ENCODE results near the gene PADI4.
A peak's percentile ranks its signal among the peaks of the same experiment; 100 is the strongest.

Gene PADI4

GRCh38 chr1:17346046-17346789 is 38.2 kb downstream of the PADI4 start:
- H3K27ac ChIP-seq = no peak overlapping the region
- peaks cover 48% of the 10 kb centered on the region for H3K4me1 ChIP-seq
- H3K9ac ChIP-seq = no peak overlapping the region
- H3K9me3 ChIP-seq = peaks cover 14% of the 10 kb centered on the region
- H3K27me3 ChIP-seq = no peaks in the 10 kb centered on the region
- H4K20me1 ChIP-seq = no peaks in the 10 kb centered on the region
- no peaks in the 10 kb centered on the region for H3K36me3 ChIP-seq
- H3K4me3 ChIP-seq = no peak overlapping the region
- no peak overlapping the region for H3K4me2 ChIP-seq
- TF ChIP-seq Cebpa-rat (IDR thresholded peaks at IDR 0.05) = no peak

- Histone ChIP-seq H3K27ac (no peak overlapping the region), H3K27me3 (no peaks in the 10 kb centered on the region), H3K9me3 (peaks cover 14% of the 10 kb centered on the region), H3K36me3 (no peaks in the 10 kb centered on the region), H3K4me3 (no peak overlapping the region), H3K4me2 (peak overlapping the region; percentile 78), H3K9ac (no peak overlapping the region), H3K4me1 (peaks cover 53% of the 10 kb centered on the region), H4K20me1 (no peaks in the 10 kb centered on the region)
- no peak for TF ChIP-seq Cebpa-rat (IDR thresholded peaks at IDR 0.05)
Measured at GRCh38 chr1:17347769-17348592, 40.0 kb downstream of the PADI4 start.

- no peaks in the 10 kb centered on the region for H4K20me1 ChIP-seq
- no peaks in the 10 kb centered on the region for H3K36me3 ChIP-seq
- H3K4me2 ChIP-seq = peak overlapping the region; percentile 78
- H3K4me3 ChIP-seq = no peak overlapping the region
- peaks cover 14% of the 10 kb centered on the region for H3K9me3 ChIP-seq
- peaks cover 53% of the 10 kb centered on the region for H3K4me1 ChIP-seq
- no peak for TF ChIP-seq Cebpa-rat (IDR thresholded peaks at IDR 0.05)
- H3K9ac ChIP-seq = peak overlapping the region; percentile 63
- no peaks in the 10 kb centered on the region for H3K27me3 ChIP-seq
- H3K27ac ChIP-seq = peak overlapping the region; percentile 72
Measured at GRCh38 chr1:17348593-17349234, 40.7 kb downstream of the PADI4 start.

GRCh38 chr1:17350083-17350482 is 42.1 kb downstream of the PADI4 start:
- no peaks in the 10 kb centered on the region for H3K36me3 ChIP-seq
- H3K9me3 ChIP-seq = peaks cover 12% of the 10 kb centered on the region
- H3K27ac ChIP-seq = peak overlapping the region; percentile 72
- H3K4me2 ChIP-seq = peak overlapping the region; percentile 78
- H3K9ac ChIP-seq = no peak overlapping the region
- no peaks in the 10 kb centered on the region for H3K27me3 ChIP-seq
- H3K4me3 ChIP-seq = no peak overlapping the region
- peaks cover 62% of the 10 kb centered on the region for H3K4me1 ChIP-seq
- TF ChIP-seq Cebpa-rat (IDR thresholded peaks at IDR 0.05) = no peak
- no peaks in the 10 kb centered on the region for H4K20me1 ChIP-seq

DNA sequence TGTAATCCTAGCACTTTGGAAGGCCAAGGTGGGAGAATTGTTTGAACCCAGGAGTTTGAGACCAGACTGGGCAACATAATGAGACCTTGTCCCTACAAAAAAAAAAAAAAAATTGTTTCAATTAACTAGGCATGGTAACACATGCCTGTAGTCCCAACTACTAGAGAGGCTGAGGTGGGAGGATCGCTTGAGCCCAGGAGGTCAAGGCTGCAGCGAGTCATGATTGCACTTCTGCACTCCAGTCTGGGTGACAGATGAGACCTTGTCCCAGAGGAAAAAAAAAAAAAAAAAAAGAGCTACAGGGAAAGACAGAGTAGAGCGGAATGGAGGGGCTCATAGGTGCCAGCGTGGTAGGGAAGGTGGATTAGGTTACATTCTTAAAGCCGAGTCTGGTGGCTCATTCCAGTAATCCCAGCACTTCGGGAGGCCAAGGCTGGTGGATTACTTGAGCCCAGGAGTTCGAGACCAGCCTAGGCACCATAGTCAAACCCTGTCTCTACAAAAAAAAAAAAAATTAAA is 43.0 kb downstream of the PADI4 start:
- Histone ChIP-seq H3K36me3 (no peaks in the 10 kb centered on the region), H3K4me3 (no peak overlapping the region), H3K9me3 (peaks cover 3% of the 10 kb centered on the region; the same call in 1 of the 2 replicates), H4K20me1 (no peaks in the 10 kb centered on the region), H3K27me3 (no peaks in the 10 kb centered on the region), H3K27ac (peak overlapping the region; percentile 72), H3K4me1 (peaks cover 71% of the 10 kb centered on the region), H3K4me2 (peak overlapping the region; percentile 78), H3K9ac (no peak overlapping the region)
- no peak for TF ChIP-seq Cebpa-rat (IDR thresholded peaks at IDR 0.05)

DNA sequence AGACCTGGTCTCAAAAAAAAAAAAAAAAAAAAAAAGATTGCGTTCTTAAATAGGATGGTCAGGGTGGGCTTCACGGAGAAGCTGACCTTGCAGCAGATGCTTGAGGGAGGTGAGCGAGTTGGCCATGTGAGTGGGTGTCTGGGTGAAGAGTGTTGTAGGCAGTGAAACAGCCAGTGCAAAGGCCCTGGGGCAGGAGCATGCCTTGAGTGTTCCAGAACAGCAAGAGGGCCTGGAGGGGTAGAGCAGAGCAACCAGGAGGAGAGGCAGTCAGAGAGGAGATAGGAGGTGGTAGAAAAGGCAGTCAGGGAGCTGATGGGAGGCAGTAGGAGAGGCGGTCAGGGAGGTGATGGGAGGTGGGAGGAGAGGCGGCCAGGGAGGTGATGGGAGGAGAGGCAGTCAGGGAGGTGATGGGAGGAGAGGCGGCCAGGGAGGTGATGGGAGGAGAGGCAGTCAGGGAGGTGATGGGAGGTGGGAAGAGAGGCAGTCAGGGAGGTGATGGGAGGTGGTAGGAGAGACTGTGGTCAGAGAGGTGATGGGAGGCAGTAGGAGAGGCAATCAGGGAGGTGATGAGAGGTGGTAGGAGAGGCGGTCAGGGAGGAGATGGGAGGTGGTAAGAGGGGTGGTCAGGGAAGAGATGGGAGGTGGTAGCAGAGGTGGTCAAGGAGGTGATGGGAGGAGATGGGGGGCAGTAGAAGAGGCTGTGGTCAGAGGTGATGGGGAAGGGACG is 43.8 kb downstream of the PADI4 start:
- H3K4me3 ChIP-seq = no peak overlapping the region
- H3K9me3 ChIP-seq = no peaks in the 10 kb centered on the region
- peaks cover 78% of the 10 kb centered on the region for H3K4me1 ChIP-seq
- H3K27ac ChIP-seq = peak overlapping the region; percentile 13; the same call in 1 of the 2 replicates
- TF ChIP-seq Cebpa-rat (IDR thresholded peaks at IDR 0.05) = no peak
- peak overlapping the region; percentile 78; the same call in 1 of the 2 replicates for H3K4me2 ChIP-seq
- H3K9ac ChIP-seq = no peak overlapping the region
- no peaks in the 10 kb centered on the region for H4K20me1 ChIP-seq
- H3K27me3 ChIP-seq = no peaks in the 10 kb centered on the region
- no peaks in the 10 kb centered on the region for H3K36me3 ChIP-seq

DNA sequence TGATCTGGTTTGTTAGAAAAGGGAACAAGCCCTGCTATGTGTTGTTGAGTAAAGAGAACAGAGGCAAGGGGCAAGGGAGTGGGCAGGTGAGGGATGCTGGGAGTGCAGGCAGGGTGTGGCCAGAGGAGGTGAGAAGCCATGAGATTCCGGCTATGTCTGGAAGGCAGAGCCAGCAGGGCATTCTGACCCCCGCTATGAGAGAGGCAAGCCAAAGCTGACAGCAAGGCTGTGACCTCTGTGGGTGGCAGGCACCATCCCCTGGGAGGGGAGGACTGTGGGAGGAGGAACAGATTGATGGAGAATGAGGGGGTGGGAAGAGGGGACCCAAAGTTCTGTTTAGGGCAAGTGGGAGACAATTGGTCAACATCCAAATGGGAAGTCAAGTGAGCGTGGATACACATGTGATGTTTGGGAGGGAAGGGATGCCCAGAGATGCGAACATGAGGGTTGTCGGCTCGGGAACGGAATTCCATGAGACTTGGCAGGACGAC is 44.5 kb downstream of the PADI4 start:
- H3K27ac ChIP-seq = peak overlapping the region; percentile 13; the same call in 1 of the 2 replicates
- no peak overlapping the region for H3K9ac ChIP-seq
- no peaks in the 10 kb centered on the region for H3K36me3 ChIP-seq
- no peaks in the 10 kb centered on the region for H3K27me3 ChIP-seq
- no peak overlapping the region for H3K4me3 ChIP-seq
- TF ChIP-seq Cebpa-rat (IDR thresholded peaks at IDR 0.05) = no peak
- no peaks in the 10 kb centered on the region for H4K20me1 ChIP-seq
- H3K4me1 ChIP-seq = peaks cover 84% of the 10 kb centered on the region
- H3K4me2 ChIP-seq = peak overlapping the region; percentile 28
- H3K9me3 ChIP-seq = no peaks in the 10 kb centered on the region

- Histone ChIP-seq H3K27me3 (no peaks in the 10 kb centered on the region), H3K4me1 (peaks cover 66% of the 10 kb centered on the region), H3K9ac (peak overlapping the region; percentile 67), H3K27ac (peak overlapping the region; percentile 86), H3K9me3 (no peaks in the 10 kb centered on the region), H4K20me1 (no peaks in the 10 kb centered on the region), H3K36me3 (no peaks in the 10 kb centered on the region), H3K4me3 (peak overlapping the region; percentile 50), H3K4me2 (peak overlapping the region; percentile 81)
- TF ChIP-seq Cebpa-rat (IDR thresholded peaks at IDR 0.05) = no peak
Measured at GRCh38 chr1:17355898-17356297, 47.9 kb downstream of the PADI4 start.
